Left renal cortex interstitium (tissue), 4 donors: ENCODE measurements around the gene SS18L1. TPM values are rescaled to one million over a fixed set of nuclear protein-coding genes. Genes with fewer than 3 reads are reported as not detected.

Experiments
- DNase-seq, 4 donors: peaks; one replicate each; pipeline ENCODE4 v3.0.0-alpha.2; 2013; ENCODE audit warnings: low read depth in 4 of 4, low spot score in 2 of 4, missing footprints in 1 of 4
- polyA plus RNA-seq, 4 donors: library from polyadenylated mRNA; unstranded; fragments of 120-200 nt; gene quantifications; one replicate each; pipeline ENCODE4 v1.2.1, GENCODE V29; 2013; ENCODE audit not compliant: insufficient read length in 4 of 4

SS18L1 gene
- polyA plus RNA-seq, 4 donors, result 15.5 to 27.8 (median 21.2) TPM

GRCh38 chr20:62168061-62168460 lies 24.5 kb downstream of the SS18L1 start:
- DNase-seq, result no peak

DNA sequence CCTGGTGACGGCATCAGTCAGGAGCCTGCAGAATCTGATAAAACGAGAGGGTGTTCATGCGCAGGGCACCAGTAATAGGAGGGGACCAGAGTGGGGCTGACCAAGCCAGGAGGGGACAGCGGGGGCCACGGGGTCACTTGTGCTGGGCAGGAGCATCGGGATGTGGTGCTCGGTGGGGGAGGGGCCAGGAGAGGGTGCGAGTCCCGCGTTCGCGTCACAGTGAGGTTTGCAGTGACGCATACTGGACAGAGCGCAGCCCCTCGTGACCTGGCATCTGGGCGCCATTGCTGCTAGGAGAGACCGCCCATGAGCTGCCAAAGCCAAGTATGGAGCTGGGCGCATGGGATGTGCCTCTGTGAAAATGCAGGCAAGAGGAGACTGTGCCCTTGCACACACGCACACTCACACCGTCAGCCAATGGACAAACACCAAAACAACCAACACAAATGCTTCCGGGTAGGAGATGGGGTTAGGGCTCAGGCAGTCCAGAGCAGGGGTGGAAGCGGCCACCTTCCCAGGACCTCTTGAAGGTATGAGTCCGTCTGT lies 25.4 kb downstream of the SS18L1 start:
- DNase-seq, result no peak

DNA sequence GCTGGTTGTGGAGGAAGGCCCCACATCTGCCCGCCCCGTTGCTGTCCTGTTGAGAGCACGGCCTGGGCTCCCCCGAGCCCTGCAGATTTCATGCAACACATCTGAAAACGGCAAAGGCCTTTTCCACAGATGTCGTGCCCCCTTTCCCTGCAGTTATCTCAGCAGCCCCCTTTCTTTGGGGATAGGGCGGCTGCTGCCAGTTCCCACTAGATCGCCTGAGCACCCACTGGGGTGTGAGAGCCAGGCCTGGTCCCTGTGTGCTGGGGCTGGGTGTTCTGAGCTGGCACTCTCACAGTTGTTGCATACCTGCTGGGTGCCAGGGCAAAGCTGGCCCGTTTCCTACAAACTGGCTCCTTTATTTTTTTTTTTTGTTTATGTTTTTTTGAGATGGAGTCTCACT lies 27.0 kb downstream of the SS18L1 start:
- DNase-seq, result no peak

DNA sequence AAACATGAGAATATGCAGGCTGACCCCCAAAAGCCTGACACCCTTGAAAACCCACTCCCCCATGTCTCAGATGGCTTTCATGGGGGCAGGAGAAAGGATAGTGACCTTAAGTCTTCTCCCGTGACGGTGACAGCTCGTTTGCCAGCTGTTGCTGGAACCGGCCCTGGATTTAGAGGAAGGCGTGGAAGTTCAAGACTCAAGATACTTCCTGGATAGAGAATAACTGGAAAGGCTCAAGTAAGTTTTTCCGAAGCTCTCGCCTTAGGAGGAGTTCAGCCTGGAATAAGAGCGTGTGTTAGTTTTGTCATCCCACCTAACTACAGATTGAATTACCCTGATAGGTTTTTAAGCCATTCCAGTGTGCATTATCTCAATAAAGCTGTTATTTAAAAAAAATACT lies 27.7 kb downstream of the SS18L1 start:
- no peak for DNase-seq

DNA sequence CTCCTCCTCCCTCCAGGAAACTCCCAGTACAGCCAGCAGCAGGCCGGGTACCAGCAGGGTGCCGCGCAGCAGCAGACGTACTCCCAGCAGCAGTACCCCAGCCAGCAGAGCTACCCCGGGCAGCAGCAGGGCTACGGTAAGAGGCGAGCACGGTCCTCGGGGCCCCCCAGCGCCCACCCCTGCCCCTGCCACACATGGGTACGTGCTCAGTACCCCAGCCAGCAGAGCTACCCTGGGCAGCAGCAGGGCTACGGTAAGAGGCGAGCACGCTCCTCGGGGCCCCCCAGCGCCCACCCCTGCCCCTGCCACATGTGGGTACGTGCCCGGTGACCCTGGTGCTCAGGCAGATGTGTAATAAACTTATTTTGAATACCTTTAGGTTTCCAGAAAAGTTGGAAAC lies 29.1 kb downstream of the SS18L1 start:
- no peak for DNase-seq

- DNase-seq, result no peak
Observed at GRCh38 chr20:62174021-62174804, 30.6 kb downstream of the SS18L1 start.

GRCh38 chr20:62174870-62175624 lies 31.5 kb downstream of the SS18L1 start:
- DNase-seq, result no peak

GRCh38 chr20:62175711-62176110 lies 32.1 kb downstream of the SS18L1 start:
- no peak for DNase-seq

DNA sequence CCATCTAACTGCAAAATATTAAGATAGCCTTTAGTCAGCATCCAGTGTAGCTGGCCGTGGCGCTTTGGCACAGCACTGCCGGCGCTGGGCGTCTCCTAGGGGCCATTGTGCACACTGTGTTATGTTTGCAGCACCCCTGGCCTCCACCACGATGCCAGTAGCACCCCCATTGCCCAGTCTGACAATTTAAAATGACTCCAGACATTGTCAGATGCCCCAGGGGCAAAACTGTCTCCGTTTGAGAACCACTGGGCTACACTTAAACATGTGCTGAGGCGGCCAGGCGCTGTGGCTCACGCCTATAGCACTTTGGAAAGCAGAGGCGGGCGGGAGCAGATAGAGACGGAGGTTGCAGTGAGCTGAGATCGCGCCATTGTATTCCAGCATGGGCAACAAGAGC lies 33.3 kb downstream of the SS18L1 start:
- DNase-seq, result no peak

DNA sequence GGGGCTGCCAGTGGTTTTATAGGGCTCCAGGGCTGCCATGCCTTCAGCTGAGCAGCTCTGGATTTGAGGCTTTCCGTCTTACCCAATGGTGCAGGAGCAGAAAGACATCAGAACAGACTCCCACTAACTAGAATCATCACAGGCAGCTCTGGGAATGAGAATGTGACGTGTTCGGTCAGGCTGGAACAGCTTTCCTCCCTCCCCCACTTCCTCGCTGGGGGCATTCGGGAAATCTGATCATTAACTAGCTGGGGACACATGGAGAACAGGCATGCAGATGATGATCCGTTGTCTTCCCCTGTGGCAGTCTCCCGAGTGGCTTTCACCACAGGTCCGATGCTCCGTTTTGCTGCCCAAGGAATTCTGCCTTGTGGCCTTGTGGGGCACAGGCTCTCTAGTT lies 33.7 kb downstream of the SS18L1 start:
- DNase-seq, result no peak

DNA sequence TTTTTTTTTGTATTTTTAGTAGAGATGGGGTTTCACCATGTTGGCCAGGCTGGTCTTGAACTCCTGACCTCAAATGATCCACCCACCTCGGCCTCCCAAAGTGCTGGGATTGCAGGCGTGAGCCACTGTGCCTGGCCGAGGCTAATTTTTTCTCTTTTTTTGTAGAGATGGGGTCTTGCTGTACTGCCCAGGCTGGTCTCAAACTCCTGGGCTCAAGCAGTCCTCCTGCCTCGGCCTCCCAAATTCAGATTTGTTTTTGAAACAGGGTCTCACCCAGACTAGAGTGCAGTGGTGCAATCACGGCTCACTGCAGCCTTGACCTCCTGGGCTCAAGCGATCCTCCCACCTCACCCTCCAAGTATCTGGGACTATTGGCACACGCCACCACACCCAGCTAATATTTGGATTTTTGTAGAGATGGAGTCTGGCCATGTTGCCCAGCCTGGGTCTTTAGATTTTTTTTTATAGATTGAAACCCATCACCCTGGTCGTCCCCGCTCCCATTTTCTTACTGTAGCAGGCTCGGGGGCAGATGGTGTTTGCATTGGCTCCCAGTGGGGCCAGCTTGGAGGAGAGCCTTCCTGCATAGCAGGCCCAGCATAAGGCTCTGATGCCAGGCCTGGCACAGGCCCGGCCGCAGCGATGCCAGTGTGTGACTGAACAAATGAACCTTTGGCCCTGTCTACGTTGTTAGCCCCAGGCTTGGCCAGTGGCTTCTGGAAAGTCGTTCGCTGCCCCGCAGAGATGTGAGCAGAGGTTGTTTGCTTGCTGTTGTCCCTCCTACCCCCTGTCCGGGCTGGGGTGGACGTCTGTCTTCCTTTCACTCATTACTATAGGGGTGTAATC lies 35.0 kb downstream of the SS18L1 start:
- DNase-seq, result no peak

- DNase-seq, result no peak
Observed at GRCh38 chr20:62179162-62179504, 35.6 kb downstream of the SS18L1 start.

GRCh38 chr20:62181808-62182207 lies 38.2 kb downstream of the SS18L1 start:
- no peak for DNase-seq

DNA sequence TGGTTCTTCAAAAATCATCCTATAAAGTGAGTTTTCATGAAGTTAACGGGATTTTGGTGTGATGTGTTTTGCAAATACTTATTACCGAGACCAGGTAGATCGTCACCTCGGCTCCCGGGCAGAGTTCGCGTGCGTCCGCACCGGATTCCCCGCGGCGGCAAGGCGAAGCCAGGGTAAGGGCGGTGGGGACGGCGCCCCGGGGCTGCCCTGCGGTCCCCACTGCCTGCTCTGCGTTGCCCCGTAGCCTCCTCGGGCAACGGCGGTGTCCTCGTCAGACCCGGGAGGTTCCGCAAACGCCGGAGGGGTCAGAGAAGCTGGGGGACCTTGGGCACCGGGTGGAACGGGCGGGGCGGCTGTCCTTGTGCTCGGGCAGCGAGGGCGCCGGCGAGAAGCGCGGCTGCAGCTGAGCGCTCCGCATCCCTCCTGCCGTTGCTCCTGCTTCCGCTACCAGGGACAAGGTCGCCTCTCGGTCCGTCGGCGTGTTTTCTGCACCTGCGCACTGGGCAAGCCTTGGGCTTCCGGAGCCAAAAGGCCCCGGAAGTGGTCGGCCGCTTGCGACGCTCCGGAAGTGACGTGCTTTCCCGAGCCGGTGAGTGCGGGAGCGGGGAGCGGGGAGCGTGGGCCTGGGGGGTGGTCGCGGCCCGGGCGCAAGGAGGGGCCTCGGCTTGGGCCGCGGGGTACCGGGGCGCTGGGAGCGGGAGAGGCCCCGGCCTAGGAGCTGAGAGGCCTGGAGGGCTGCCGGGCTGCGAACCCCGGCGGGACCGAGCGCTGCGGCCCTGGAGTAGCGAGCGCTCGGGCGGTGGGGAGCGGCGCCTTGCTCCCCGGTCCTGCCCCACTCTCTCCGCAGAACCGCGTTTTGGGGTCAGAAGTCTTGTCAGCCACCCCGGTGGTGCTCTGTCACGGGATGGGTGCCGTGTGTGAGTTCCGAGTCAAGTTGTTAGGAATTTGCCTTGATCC lies 39.2 kb downstream of the SS18L1 start, which contains the start of gene MTG2:
MTG2 (plus strand) TSS at position 560 of the 957 bp plus-strand sequence. CDS start 10,393 bp downstream, outside the sequence.
- DNase-seq, result peak; percentile 64 to 94 (median 86)

GRCh38 chr20:62183426-62184142 lies 40.0 kb downstream of the SS18L1 start:
- DNase-seq, result no peak

GRCh38 chr20:62186096-62186426 lies 42.5 kb downstream of the SS18L1 start:
- DNase-seq, result no peak

GRCh38 chr20:62186887-62187866 lies 43.6 kb downstream of the SS18L1 start:
- no peak for DNase-seq
